ENCODE measurements around the gene EML6. TPM values are rescaled to one million over a fixed set of nuclear protein-coding genes. Genes with fewer than 3 reads are reported as not detected.

Gene EML6
- total RNA-seq, 1 experiment from 2014 or later, result 5.2 TPM

- BruUV-seq (replicated peaks), result no TSS peak
- Mint-ChIP-seq H3K27ac (ENCODE audit: unreplicated experiment) (no peak overlapping the region), H3K4me3 (ENCODE audit: unreplicated experiment) (no peak overlapping the region), H3K27me3 (ENCODE audit: insufficient read depth, unreplicated experiment) (no peaks in the 10 kb centered on the region), H3K9me3 (ENCODE audit: unreplicated experiment) (no peaks in the 10 kb centered on the region), H3K36me3 (ENCODE audit: insufficient read depth, unreplicated experiment) (no peaks in the 10 kb centered on the region), H3K4me1 (ENCODE audit: low read depth, unreplicated experiment) (no peaks in the 10 kb centered on the region)
- CTCF ChIA-PET, result no interaction called here
- DNase-seq, result no peak
- Histone ChIP-seq H3K4me3 (ENCODE audit: low read depth, low read length) (no peak overlapping the region), H3K9me3 (no peaks in the 10 kb centered on the region; the same call in 1 of the 2 replicates), H3K27me3 (replicated peaks; ENCODE audit: control insufficient read depth, insufficient read depth, low read length) (no peaks in the 10 kb centered on the region), H3K4me1 (peaks cover 29% of the 10 kb centered on the region), H3K36me3 (ENCODE audit: control insufficient read depth, insufficient read depth, low read length) (no peaks in the 10 kb centered on the region)
- TF ChIP-seq, protein P1, sequence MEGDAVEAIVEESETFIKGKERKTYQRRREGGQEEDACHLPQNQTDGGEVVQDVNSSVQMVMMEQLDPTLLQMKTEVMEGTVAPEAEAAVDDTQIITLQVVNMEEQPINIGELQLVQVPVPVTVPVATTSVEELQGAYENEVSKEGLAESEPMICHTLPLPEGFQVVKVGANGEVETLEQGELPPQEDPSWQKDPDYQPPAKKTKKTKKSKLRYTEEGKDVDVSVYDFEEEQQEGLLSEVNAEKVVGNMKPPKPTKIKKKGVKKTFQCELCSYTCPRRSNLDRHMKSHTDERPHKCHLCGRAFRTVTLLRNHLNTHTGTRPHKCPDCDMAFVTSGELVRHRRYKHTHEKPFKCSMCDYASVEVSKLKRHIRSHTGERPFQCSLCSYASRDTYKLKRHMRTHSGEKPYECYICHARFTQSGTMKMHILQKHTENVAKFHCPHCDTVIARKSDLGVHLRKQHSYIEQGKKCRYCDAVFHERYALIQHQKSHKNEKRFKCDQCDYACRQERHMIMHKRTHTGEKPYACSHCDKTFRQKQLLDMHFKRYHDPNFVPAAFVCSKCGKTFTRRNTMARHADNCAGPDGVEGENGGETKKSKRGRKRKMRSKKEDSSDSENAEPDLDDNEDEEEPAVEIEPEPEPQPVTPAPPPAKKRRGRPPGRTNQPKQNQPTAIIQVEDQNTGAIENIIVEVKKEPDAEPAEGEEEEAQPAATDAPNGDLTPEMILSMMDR (IDR thresholded peaks at IDR 0.05; ENCODE audit: insufficient read depth in 1 of 2, low read depth in 1 of 2, low read length in 1 of 2, severe bottlenecking in 1 of 2, unreplicated experiment in 1 of 2), result no peak
- POLR2A ChIA-PET, result no interaction called here
- intact Hi-C loops (cut with micrococcal nuclease; ENCODE audit: unreplicated experiment), result no loop called here
These were observed 14.1 kb upstream of the EML6 start for GRCh38 chr2:54709336-54709809.

DNA sequence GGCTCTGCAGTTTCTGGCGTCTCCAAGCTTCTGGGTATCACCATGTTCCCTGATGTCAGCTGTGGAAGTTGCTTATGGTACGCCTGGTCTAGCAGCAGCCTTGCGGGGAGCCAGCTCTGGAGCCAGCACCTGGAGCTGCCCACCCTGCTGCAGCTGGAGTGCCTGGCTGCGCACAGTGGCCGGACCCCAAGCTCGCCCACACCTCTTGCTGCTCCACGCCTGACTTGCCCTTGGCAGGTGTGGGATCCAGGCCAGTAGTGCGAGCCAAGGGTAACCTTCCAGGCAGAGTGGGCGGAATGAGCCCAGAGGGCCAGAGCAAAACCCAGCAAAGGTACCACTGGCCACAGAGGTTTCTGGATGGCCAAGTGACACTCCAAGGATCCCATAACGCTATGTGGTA lies 13.2 kb upstream of the EML6 start:
- Mint-ChIP-seq H3K4me1 (ENCODE audit: low read depth, unreplicated experiment) (no peaks in the 10 kb centered on the region), H3K36me3 (ENCODE audit: insufficient read depth, unreplicated experiment) (no peaks in the 10 kb centered on the region), H3K4me3 (ENCODE audit: unreplicated experiment) (no peak overlapping the region), H3K27ac (ENCODE audit: unreplicated experiment) (no peak overlapping the region), H3K27me3 (ENCODE audit: insufficient read depth, unreplicated experiment) (no peaks in the 10 kb centered on the region), H3K9me3 (ENCODE audit: unreplicated experiment) (no peaks in the 10 kb centered on the region)
- BruUV-seq (replicated peaks), result no TSS peak
- Histone ChIP-seq H3K4me1 (peaks cover 21% of the 10 kb centered on the region), H3K36me3 (ENCODE audit: control insufficient read depth, insufficient read depth, low read length) (no peaks in the 10 kb centered on the region), H3K4me3 (ENCODE audit: low read depth, low read length) (no peak overlapping the region), H3K9me3 (no peaks in the 10 kb centered on the region; the same call in 1 of the 2 replicates), H3K27me3 (replicated peaks; ENCODE audit: control insufficient read depth, insufficient read depth, low read length) (no peaks in the 10 kb centered on the region)
- no peak for DNase-seq
- TF ChIP-seq, protein P1 (IDR thresholded peaks at IDR 0.05; ENCODE audit: insufficient read depth in 1 of 2, low read depth in 1 of 2, low read length in 1 of 2, severe bottlenecking in 1 of 2, unreplicated experiment in 1 of 2), result no peak
- POLR2A ChIA-PET, result no interaction called here
- CTCF ChIA-PET, result no interaction called here
- intact Hi-C loops (cut with micrococcal nuclease; ENCODE audit: unreplicated experiment), result no loop called here

GRCh38 chr2:54712516-54712915 lies 10.9 kb upstream of the EML6 start:
- Mint-ChIP-seq H3K27me3 (ENCODE audit: insufficient read depth, unreplicated experiment) (no peaks in the 10 kb centered on the region), H3K27ac (ENCODE audit: unreplicated experiment) (no peak overlapping the region), H3K4me3 (ENCODE audit: unreplicated experiment) (no peak overlapping the region), H3K9me3 (ENCODE audit: unreplicated experiment) (no peaks in the 10 kb centered on the region), H3K4me1 (ENCODE audit: low read depth, unreplicated experiment) (no peaks in the 10 kb centered on the region), H3K36me3 (ENCODE audit: insufficient read depth, unreplicated experiment) (no peaks in the 10 kb centered on the region)
- no peak for DNase-seq
- H3K4me3 ChIP-seq (ENCODE audit: low read depth, low read length), result no peak overlapping the region
- CTCF ChIA-PET, result no interaction called here
- TF ChIP-seq, protein P1 (IDR thresholded peaks at IDR 0.05; ENCODE audit: insufficient read depth in 1 of 2, low read depth in 1 of 2, low read length in 1 of 2, severe bottlenecking in 1 of 2, unreplicated experiment in 1 of 2), result no peak
- H3K27me3 ChIP-seq (replicated peaks; ENCODE audit: control insufficient read depth, insufficient read depth, low read length), result no peaks in the 10 kb centered on the region
- BruUV-seq (replicated peaks), result no TSS peak
- intact Hi-C loops (cut with micrococcal nuclease; ENCODE audit: unreplicated experiment), result no loop called here
- peaks cover under 1% of the 10 kb centered on the region; the same call in 1 of the 2 replicates for H3K4me1 ChIP-seq
- peaks cover 3% of the 10 kb centered on the region; the same call in 1 of the 2 replicates for H3K9me3 ChIP-seq
- no peaks in the 10 kb centered on the region for H3K36me3 ChIP-seq (ENCODE audit: control insufficient read depth, insufficient read depth, low read length)
- POLR2A ChIA-PET, result no interaction called here

Measured in Caco-2 (cell line).